ENCODE data around the gene SLC25A1.

The SLC25A1 gene

GRCh38 chr22:19184276-19184997 lies 5.9 kb upstream of the SLC25A1 start:
- intact Hi-C loops (cut with DNase I; ENCODE audit: low total_unique reads): loop anchor here (5.0 kb wide), 1 partner anchor 108 kb away; the partner anchor contains the start of gene CLTCL1
- Histone ChIP-seq H3K36me3 (peaks cover 0 to 15% (median 9%) of the 10 kb centered on the region in 3 donors), H3K27ac (no peak overlapping the region), H3K27me3 (no peaks in the 10 kb centered on the region), H3K4me1 (peaks cover 0 to 5% (median 0%) of the 10 kb centered on the region in 4 donors), H3K4me3 (no peak overlapping the region), H3K9me3 (no peaks in the 10 kb centered on the region)
- no peak for TF ChIP-seq CTCF (IDR thresholded peaks at IDR 0.05)
- no peak for DNase-seq

- peaks cover 0 to 15% (median 9%) of the 10 kb centered on the region in 3 donors for H3K36me3 ChIP-seq
- H3K4me1 ChIP-seq: peaks cover 0 to 11% (median 2%) of the 10 kb centered on the region in 4 donors
- DNase-seq: no peak
- H3K27me3 ChIP-seq: no peaks in the 10 kb centered on the region
- H3K9me3 ChIP-seq: no peaks in the 10 kb centered on the region
- TF ChIP-seq CTCF (IDR thresholded peaks at IDR 0.05): no peak
- intact Hi-C loops (cut with DNase I; ENCODE audit: low total_unique reads): loop anchor here (5.0 kb wide), 1 partner anchor 109 kb away; the partner anchor contains the start of gene CLTCL1
- no peak overlapping the region for H3K27ac ChIP-seq
- no peak overlapping the region for H3K4me3 ChIP-seq
Observed at GRCh38 chr22:19183216-19183615, 4.7 kb upstream of the SLC25A1 start.

GRCh38 chr22:19182472-19183157 lies 4.1 kb upstream of the SLC25A1 start:
- Histone ChIP-seq H3K27ac (no peak overlapping the region), H3K4me1 (peaks cover 0 to 15% (median 5%) of the 10 kb centered on the region in 4 donors), H3K9me3 (no peaks in the 10 kb centered on the region), H3K4me3 (no peak overlapping the region), H3K27me3 (no peaks in the 10 kb centered on the region), H3K36me3 (peaks cover 0 to 10% (median 3%) of the 10 kb centered on the region in 3 donors)
- intact Hi-C loops (cut with DNase I; ENCODE audit: low total_unique reads): loop anchor here (5.0 kb wide), 1 partner anchor 110 kb away; the partner anchor contains the start of gene CLTCL1
- no peak for TF ChIP-seq CTCF (IDR thresholded peaks at IDR 0.05)
- DNase-seq: no peak

GRCh38 chr22:19181786-19182471 lies 3.4 kb upstream of the SLC25A1 start:
- TF ChIP-seq CTCF (IDR thresholded peaks at IDR 0.05): no peak
- Histone ChIP-seq H3K27ac (no peak overlapping the region), H3K4me3 (no peak overlapping the region), H3K36me3 (peaks cover 0 to 6% (median 0%) of the 10 kb centered on the region in 3 donors), H3K27me3 (no peaks in the 10 kb centered on the region), H3K4me1 (peaks cover 0 to 22% (median 12%) of the 10 kb centered on the region in 4 donors), H3K9me3 (no peaks in the 10 kb centered on the region)
- no peak for DNase-seq
- intact Hi-C loops (cut with DNase I; ENCODE audit: low total_unique reads): loop anchor here (5.0 kb wide), 1 partner anchor 110 kb away; the partner anchor contains the start of gene CLTCL1

GRCh38 chr22:19180740-19181410 lies 2.3 kb upstream of the SLC25A1 start:
- H3K9me3 ChIP-seq: no peaks in the 10 kb centered on the region
- intact Hi-C loops (cut with DNase I; ENCODE audit: low total_unique reads): loop anchor here (5.0 kb wide), 1 partner anchor 111 kb away; the partner anchor contains the start of gene CLTCL1
- peaks cover 0 to 32% (median 17%) of the 10 kb centered on the region in 4 donors for H3K4me1 ChIP-seq
- H3K27ac ChIP-seq: no peak overlapping the region
- no peak for DNase-seq
- no peak overlapping the region for H3K4me3 ChIP-seq
- TF ChIP-seq CTCF (IDR thresholded peaks at IDR 0.05): no peak
- no peaks in the 10 kb centered on the region for H3K27me3 ChIP-seq
- H3K36me3 ChIP-seq: peaks cover 0 to 12% (median 0%) of the 10 kb centered on the region in 3 donors

All from tibial artery (tissue), 4 donors.